Type B pancreatic cell (in vitro differentiated cells): Measurements from ENCODE around the gene DHRS2. TPM values are rescaled to one million over a fixed set of nuclear protein-coding genes. Genes with fewer than 3 reads are reported as not detected.

Experiments used
- DNase-seq: peaks from one replicate; pipeline ENCODE4 v3.0.0; 2021; ENCODE audit warnings: mixed read lengths; ENCODE audit not compliant: unreplicated experiment; ENCODE audit errors: extremely low spot score
- H3K27ac Mint-ChIP-seq: 2 replicates; pipeline ENCODE4 v1.8.0; 2021; ENCODE audit warnings: mild to moderate bottlenecking, mixed read lengths
- H3K27me3 Mint-ChIP-seq: 2 replicates; pipeline ENCODE4 v1.8.0; 2021; ENCODE audit warnings: mixed read lengths
- H3K36me3 Mint-ChIP-seq: 2 replicates; pipeline ENCODE4 v1.8.0; 2021; ENCODE audit warnings: mixed read lengths
- H3K4me1 Mint-ChIP-seq: one replicate; pipeline ENCODE4 v1.8.0; 2021; ENCODE audit warnings: mixed read lengths; ENCODE audit not compliant: unreplicated experiment
- H3K4me3 Mint-ChIP-seq: 2 replicates; pipeline ENCODE4 v1.8.0; 2021; ENCODE audit warnings: mild to moderate bottlenecking, mixed read lengths
- H3K9me3 Mint-ChIP-seq: 2 replicates; pipeline ENCODE4 v1.8.0; 2021; ENCODE audit warnings: mixed read lengths
- CTCF ChIP-seq: fragments of 200-600 bp; sonication (generic); conservative IDR thresholded peaks from 2 replicates; pipeline ENCODE4 v1.5.0; 2021; ENCODE audit warnings: antibody characterized with exemption, mild to moderate bottlenecking
- total RNA-seq: library from RNA; stranded (reverse); gene quantifications from 2 replicates; pipeline ENCODE4 v1.2.1, GENCODE V29; 2021; ENCODE audit warnings: low replicate concordance

Gene DHRS2
- total RNA-seq, 1 donor from 2014 or later: 1.4 TPM

GRCh38 chr14:23648764-23649460, 12.7 kb downstream of the DHRS2 start:
- no peak for TF ChIP-seq CTCF
- no peak overlapping the region for H3K4me3 Mint-ChIP-seq
- H3K36me3 Mint-ChIP-seq: no peaks in the 10 kb centered on the region
- H3K9me3 Mint-ChIP-seq: no peaks in the 10 kb centered on the region
- H3K27me3 Mint-ChIP-seq: peaks cover 8% of the 10 kb centered on the region
- no peaks in the 10 kb centered on the region for H3K4me1 Mint-ChIP-seq
- DNase-seq: no peak
- H3K27ac Mint-ChIP-seq: no peak overlapping the region

DNA sequence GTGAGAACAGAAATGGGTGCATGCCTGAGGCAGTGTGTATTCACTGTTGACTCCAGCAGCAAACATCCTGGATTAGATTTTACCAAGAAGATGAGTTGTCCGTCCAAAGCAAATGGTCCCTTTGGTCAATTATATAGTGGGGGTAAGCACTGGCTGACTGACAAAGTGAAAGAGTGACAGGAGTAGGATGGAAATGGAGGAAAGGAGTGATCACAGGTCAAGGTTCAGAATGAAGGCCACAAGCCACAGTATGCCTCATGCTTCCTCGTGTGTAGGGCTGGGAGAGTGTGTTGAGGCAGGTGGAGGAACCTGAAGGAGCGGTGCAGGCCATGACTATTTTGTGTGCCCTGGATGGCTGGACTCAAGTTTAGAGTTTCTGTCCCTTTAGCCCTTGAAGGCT, 14.3 kb downstream of the DHRS2 start:
- TF ChIP-seq CTCF: no peak
- no peak for DNase-seq
- no peak overlapping the region for H3K27ac Mint-ChIP-seq

GRCh38 chr14:23653051-23653450, 16.9 kb downstream of the DHRS2 start:
- H3K4me1 Mint-ChIP-seq: no peaks in the 10 kb centered on the region
- TF ChIP-seq CTCF: no peak
- H3K9me3 Mint-ChIP-seq: no peaks in the 10 kb centered on the region
- H3K27me3 Mint-ChIP-seq: peaks cover 5% of the 10 kb centered on the region
- H3K27ac Mint-ChIP-seq: no peak overlapping the region
- DNase-seq: no peak
- no peaks in the 10 kb centered on the region for H3K36me3 Mint-ChIP-seq
- no peak overlapping the region for H3K4me3 Mint-ChIP-seq

More for the DNA sequence above, 14.3 kb downstream of the DHRS2 start:
- no peak overlapping the region for H3K4me3 Mint-ChIP-seq
- H3K27me3 Mint-ChIP-seq: peaks cover 8% of the 10 kb centered on the region
- H3K9me3 Mint-ChIP-seq: no peaks in the 10 kb centered on the region
- H3K4me1 Mint-ChIP-seq: no peaks in the 10 kb centered on the region
- no peaks in the 10 kb centered on the region for H3K36me3 Mint-ChIP-seq

DNA sequence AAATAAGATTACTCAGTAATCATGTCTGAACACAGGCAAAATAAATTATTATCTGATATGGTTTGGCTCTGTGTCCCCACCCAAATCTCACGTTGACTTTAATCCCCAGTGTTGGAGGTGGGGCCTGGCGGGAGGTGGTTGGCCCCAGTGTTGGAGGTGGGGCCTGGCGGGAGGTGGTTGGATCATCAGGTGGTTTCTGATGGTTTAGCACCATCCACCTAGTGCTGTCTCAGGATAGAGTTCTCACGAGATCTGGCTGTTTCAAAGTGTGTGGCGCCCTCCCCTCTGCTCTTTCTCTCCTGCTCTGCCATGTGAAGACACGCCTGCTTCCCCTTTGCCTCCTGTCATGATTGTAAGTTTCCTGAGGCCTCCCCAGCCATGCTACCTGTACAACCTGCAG, 18.1 kb downstream of the DHRS2 start:
- Mint-ChIP-seq H3K27ac (no peak overlapping the region), H3K36me3 (no peaks in the 10 kb centered on the region), H3K27me3 (no peaks in the 10 kb centered on the region), H3K9me3 (no peaks in the 10 kb centered on the region), H3K4me3 (no peak overlapping the region), H3K4me1 (no peaks in the 10 kb centered on the region)
- no peak for DNase-seq
- no peak for TF ChIP-seq CTCF

DNA sequence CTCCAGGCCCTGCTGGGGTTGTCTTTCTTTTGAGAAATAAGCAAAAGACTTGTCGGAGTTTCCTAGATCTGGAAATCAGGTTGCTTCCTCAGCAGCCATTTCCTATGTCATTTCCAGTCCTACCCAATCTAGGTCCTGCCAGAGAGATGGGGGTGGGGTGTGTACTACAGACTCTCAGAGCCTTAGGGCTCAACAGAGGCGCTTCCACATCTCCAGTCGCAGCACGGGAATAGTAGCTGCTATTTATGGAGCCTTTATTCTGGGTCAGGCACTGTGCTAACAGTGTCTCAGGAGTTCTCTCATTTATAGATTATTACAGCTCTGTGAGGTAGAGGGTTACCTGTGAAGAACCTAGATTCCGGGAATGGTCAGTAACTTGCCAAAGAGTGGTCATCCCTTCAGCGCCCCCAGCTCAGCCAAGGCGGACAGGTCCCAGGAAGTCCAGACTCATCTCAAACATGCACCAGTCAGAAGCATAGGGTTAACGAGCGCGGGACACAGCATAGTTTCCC, 21.9 kb downstream of the DHRS2 start:
- no peaks in the 10 kb centered on the region for H3K4me1 Mint-ChIP-seq
- TF ChIP-seq CTCF: no peak
- peaks cover under 1% of the 10 kb centered on the region for H3K9me3 Mint-ChIP-seq
- no peak for DNase-seq
- H3K27ac Mint-ChIP-seq: no peak overlapping the region
- H3K36me3 Mint-ChIP-seq: no peaks in the 10 kb centered on the region
- no peak overlapping the region for H3K4me3 Mint-ChIP-seq
- H3K27me3 Mint-ChIP-seq: peaks cover 3% of the 10 kb centered on the region
